Effector CD8-positive, alpha-beta T cell (primary cell): ENCODE results near the gene DEDD2.
"Not testable (repeated sequence)": the region's sequence is repeated elsewhere in the genome, so short reads cannot be mapped to it uniquely, and the experiment has no call there.

Experiments
- DNase-seq: peaks from one replicate; lab custom pipeline; 2025; lab: John Stamatoyannopoulos, UW
- total RNA-seq, 4 experiments: gene quantifications; one replicate each; lab custom pipeline; 2026; lab: John Stamatoyannopoulos, UW

DEDD2 gene
- total RNA-seq, result 50.1 to 81.2 (median 58.3) reads per million in 4 experiments

GRCh38 chr19:42217520-42218437 is at the start of gene DEDD2:
Gene DEDD2 (minus strand): TSS chr19:42217677. CDS start chr19:42217007, 670 bp downstream.
- DNase-seq, result peak; percentile 100

- not testable (repeated sequence) for DNase-seq
Observed at GRCh38 chr19:42266928-42267603, 49.6 kb upstream of the DEDD2 start.

- DNase-seq, result not testable (repeated sequence)
Observed at GRCh38 chr19:42266105-42266504, 48.6 kb upstream of the DEDD2 start.

GRCh38 chr19:42261763-42262162 is 44.3 kb upstream of the DEDD2 start:
- no peak for DNase-seq

- DNase-seq, result not testable (repeated sequence)
Observed at GRCh38 chr19:42257842-42258241, 40.4 kb upstream of the DEDD2 start.

GRCh38 chr19:42255766-42256745 is 38.6 kb upstream of the DEDD2 start:
- no peak for DNase-seq

GRCh38 chr19:42254850-42255765 is 37.6 kb upstream of the DEDD2 start, which contains the start of gene ERF:
Gene ERF (minus strand): TSS chr19:42255128. CDS start chr19:42254999, 129 bp downstream.
- DNase-seq, result peak; percentile 90

- DNase-seq, result peak; percentile 70
Observed at GRCh38 chr19:42254089-42254849, 36.8 kb upstream of the DEDD2 start.

GRCh38 chr19:42253245-42254088 is 36.0 kb upstream of the DEDD2 start:
- DNase-seq, result peak; percentile 70

- no peak for DNase-seq
Observed at GRCh38 chr19:42252365-42253244, 35.1 kb upstream of the DEDD2 start.

- DNase-seq, result no peak
Observed at GRCh38 chr19:42251572-42252358, 34.3 kb upstream of the DEDD2 start.

- no peak for DNase-seq
Observed at GRCh38 chr19:42250666-42251531, 33.4 kb upstream of the DEDD2 start.

GRCh38 chr19:42250183-42250665 is 32.7 kb upstream of the DEDD2 start:
- DNase-seq, result no peak

- no peak for DNase-seq
Observed at GRCh38 chr19:42249769-42250168, 32.3 kb upstream of the DEDD2 start.

GRCh38 chr19:42249149-42249750 is 31.8 kb upstream of the DEDD2 start:
- no peak for DNase-seq
